Measurements from ENCODE around the gene PBOV1. TPM values are rescaled to one million over a fixed set of nuclear protein-coding genes. Genes with fewer than 3 reads are reported as not detected.

PBOV1 gene
- total RNA-seq, 1 experiment from 2014 or later, result not detected

GRCh38 chr6:138206862-138207261 is 11.4 kb downstream of the PBOV1 start:
- Histone ChIP-seq H3K9ac (ENCODE audit: low read length) (no peak overlapping the region), H2AFZ (ENCODE audit: low read depth, low read length, poor library complexity, severe bottlenecking) (no peak overlapping the region), H3K9me2 (ENCODE audit: insufficient read depth) (no peaks in the 10 kb centered on the region), H3K4me1 (ENCODE audit: control insufficient read depth in 1 of 2, insufficient read depth in 2 of 2, low read length in 2 of 2) (no peaks in the 10 kb centered on the region), H3K9me3 (ENCODE audit: control insufficient read depth in 1 of 2, insufficient read depth in 1 of 2, low read depth in 1 of 2, low read length in 2 of 2) (no peaks in the 10 kb centered on the region), H3K4me3 (replicated peaks in 1 of 2; ENCODE audit: low read depth in 1 of 2, low read length in 2 of 2) (no peak overlapping the region), H3K27ac (ENCODE audit: low read depth, low read length) (no peak overlapping the region), H3K4me2 (ENCODE audit: low read length) (no peak overlapping the region), H3K79me2 (ENCODE audit: insufficient read depth, low read length) (no peaks in the 10 kb centered on the region), H3K36me3 (ENCODE audit: control insufficient read depth in 1 of 2, insufficient read depth in 2 of 2, low read length in 2 of 2) (no peaks in the 10 kb centered on the region), H4K20me1 (ENCODE audit: insufficient read depth) (no peaks in the 10 kb centered on the region), H3K27me3 (ENCODE audit: insufficient read depth, low read length) (no peaks in the 10 kb centered on the region)
- TF ChIP-seq CEBPB (IDR thresholded peaks at IDR 0.05; ENCODE audit: low read depth) (no peak), TCF7L2 (IDR thresholded peaks at IDR 0.05; ENCODE audit: borderline replicate concordance, extremely low read depth, insufficient read depth, insufficient read length) (no peak), POLR2AphosphoS5 (IDR thresholded peaks at IDR 0.05; ENCODE audit: low read depth, low read length) (no peak), JUND (IDR thresholded peaks at IDR 0.05) (no peak), ZBTB33 (IDR thresholded peaks at IDR 0.05; ENCODE audit: extremely low read depth, insufficient replicate concordance, low read length) (no peak), FOSL1 (IDR thresholded peaks at IDR 0.05; ENCODE audit: low read depth) (no peak), EGR1 (IDR thresholded peaks at IDR 0.05; ENCODE audit: low read depth) (no peak), MAX (IDR thresholded peaks at IDR 0.05) (no peak), ZFX (IDR thresholded peaks at IDR 0.05) (no peak), CBX3 (IDR thresholded peaks at IDR 0.05; ENCODE audit: low read depth) (no peak), POLR2A (IDR thresholded peaks at IDR 0.05; ENCODE audit: borderline replicate concordance, extremely low read depth, insufficient read depth, insufficient read length) (no peak), EZH2phosphoT487 (IDR thresholded peaks at IDR 0.05; ENCODE audit: borderline replicate concordance) (no peak), SRF (IDR thresholded peaks at IDR 0.05; ENCODE audit: low read depth) (no peak), ATF3 (IDR thresholded peaks at IDR 0.05) (no peak), SP1 (IDR thresholded peaks at IDR 0.05; ENCODE audit: low read depth) (no peak), ZNF274 (IDR thresholded peaks at IDR 0.05; ENCODE audit: low read depth, low read length) (no peak), SIN3A (IDR thresholded peaks at IDR 0.05; ENCODE audit: low read depth) (no peak), RAD21 (IDR thresholded peaks at IDR 0.05; ENCODE audit: low read depth) (no peak), REST (IDR thresholded peaks at IDR 0.05; ENCODE audit: low read depth) (no peak), CTCF (IDR thresholded peaks at IDR 0.05 in 2 of 3, conservative IDR thresholded peaks at IDR 0.05 in 1 of 3; ENCODE audit: borderline replicate concordance in 1 of 3, insufficient read depth in 1 of 3, low read depth in 2 of 3, low read length in 2 of 3) (no peak)
- no peak for DNase-seq (ENCODE audit: low read depth, low spot score)
- RAD21 ChIA-PET (ENCODE audit: low non-redundant PET in 1 of 2, low total read pairs in 2 of 2, uncharacterized antibody in 2 of 2, unreplicated experiment in 2 of 2), result no interaction called here
- ATAC-seq, result no peak
- POLR2A ChIA-PET, result no interaction called here
- CTCF ChIA-PET, result no interaction called here
- intact Hi-C loops (cut with micrococcal nuclease), result no loop called here
- BruUV-seq (replicated peaks), result no TSS peak
